NCI-H460 (cell line): ENCODE results near the gene HEXIM1. TPM values are rescaled to one million over a fixed set of nuclear protein-coding genes. Genes with fewer than 3 reads are reported as not detected.
A peak's percentile ranks its signal among the peaks of the same experiment; 100 is the strongest.

ENCODE experiments used
- DNase-seq: peaks from one replicate; pipeline ENCODE4 v3.0.0-alpha.2; 2016; ENCODE audit warnings: low read depth; ENCODE audit errors: extremely low read depth
- total RNA-seq: library from RNA; depleted of rRNA; stranded (reverse); fragments of >200 nt; shearing (Covaris generic); gene quantifications from 2 replicates; pipeline ENCODE4 v1.2.3, GENCODE V29; 2014

Gene HEXIM1
- total RNA-seq, 1 experiment from 2014 or later: 19.0 TPM

DNA sequence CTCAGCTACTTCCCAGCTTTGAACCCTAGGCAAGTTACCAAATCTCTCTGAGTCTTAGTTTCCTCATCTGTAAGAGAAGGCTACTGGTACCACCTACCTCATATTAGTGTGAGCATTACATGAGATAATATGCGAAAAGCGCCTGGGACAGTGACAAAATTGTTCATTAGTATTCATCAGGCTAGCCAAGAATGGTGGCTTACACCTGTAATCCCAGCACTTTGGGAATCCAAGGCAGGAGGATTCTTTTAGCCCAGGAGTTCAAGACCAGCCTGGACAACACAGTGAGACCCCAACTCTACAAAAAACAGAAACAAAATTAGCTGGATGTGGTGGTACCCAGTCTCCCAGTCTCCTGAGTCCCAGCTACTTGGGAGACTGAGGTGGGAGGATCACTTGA lies 19.3 kb upstream of the HEXIM1 start:
- DNase-seq: no peak

DNA sequence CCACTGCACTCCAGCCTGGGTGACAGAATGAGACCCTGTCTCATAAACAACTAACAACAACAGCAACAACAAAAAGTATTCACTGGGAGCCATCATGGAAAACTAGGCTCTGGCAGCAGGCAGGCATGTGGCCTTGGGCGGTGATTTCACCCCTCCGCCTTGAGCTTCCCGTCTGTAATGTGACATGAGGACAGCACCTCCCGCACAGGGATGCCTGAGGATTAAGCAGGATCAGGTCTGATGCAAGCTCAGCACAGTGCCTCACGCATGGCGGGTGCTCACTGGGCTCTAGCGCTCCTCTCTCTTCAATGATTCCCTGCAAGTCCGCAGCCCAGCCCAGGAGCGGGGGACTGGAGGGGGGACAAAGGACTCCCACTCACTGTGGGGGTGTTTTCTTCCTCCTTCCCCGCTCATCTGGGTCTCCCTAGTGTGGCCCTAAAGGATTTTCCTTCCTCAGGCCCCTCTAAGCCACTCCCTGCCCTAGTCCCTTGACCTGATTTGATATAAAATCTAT lies 18.8 kb upstream of the HEXIM1 start:
- peak; percentile 65 for DNase-seq

DNA sequence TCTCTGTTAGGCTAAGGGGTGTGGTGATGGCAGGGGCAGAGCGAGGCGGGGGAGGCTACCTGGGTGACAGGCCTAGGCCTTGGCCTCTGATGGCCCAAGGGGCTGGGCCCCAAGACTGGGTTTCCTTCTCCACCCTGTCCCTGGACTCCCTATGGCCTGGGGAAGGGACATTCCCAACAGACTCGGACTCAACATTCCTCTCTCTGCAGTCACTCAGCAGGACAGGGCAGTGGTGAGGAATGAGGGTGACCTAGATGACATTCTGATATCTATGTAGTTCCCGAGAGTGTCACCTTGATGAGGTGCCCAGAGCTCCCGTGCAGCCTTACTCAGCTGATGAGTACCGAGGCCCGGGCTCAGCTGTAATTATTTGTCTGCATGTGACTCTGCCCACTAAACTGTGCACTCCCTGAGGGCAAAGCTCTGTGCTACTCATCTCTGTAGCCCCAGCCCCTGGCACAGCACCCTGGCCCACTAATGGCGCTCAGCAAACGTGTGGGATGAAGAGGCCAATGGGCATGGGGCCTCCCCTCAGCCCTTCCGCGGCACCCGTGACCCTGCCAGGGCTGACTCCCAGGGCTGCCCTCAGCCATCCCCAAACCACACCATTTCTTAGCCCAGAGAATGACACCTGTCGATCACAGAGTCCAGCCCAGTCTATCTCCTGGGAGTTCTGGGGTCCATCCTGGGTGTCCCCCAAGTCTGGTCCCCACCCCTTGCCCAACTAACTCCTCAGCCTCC lies 18.2 kb upstream of the HEXIM1 start:
- no peak for DNase-seq

DNA sequence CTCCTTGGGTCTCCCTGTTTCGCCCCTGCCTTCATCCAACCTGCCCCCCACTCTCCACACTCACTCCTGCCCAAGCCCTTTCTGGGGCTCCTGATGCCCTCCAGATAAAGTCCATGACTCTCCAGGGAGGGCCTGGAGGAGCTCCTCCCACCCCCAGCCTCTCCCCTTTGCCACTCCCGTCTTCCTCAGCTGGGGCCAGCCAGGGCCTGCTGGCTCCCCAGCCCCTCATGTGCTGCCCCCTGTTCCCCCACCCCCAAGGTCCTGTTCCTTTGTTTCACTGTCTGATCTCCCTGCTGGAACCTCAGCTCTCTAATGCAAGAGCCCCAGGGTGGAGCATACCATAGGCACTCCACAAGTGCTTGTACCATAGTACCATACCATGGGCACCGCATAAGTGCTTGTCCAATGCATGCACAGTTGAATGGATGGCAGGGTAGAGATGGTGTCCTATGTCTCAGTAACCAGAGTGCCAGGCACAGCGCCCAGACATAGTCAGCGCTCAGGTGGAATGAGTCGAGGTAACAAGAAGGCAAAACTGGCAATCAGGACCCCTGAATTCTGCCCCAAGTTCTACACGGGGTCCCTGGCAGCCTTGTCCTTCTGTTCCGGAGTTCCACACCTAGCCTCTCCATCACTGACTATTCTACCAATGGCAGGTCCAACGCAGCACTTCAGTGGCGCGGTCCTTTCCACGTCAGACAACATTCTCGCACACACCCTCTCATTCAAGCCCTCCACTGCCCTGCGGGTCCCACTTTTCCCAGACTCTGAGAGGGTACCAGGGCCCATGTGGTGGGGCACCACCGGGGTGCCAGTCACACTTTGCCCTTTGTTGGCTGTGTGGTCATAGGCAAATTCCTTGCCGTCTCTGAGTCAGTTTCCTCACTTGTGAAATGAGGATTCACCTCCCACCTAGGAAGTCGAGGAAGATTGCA lies 17.3 kb upstream of the HEXIM1 start:
- DNase-seq: no peak

DNA sequence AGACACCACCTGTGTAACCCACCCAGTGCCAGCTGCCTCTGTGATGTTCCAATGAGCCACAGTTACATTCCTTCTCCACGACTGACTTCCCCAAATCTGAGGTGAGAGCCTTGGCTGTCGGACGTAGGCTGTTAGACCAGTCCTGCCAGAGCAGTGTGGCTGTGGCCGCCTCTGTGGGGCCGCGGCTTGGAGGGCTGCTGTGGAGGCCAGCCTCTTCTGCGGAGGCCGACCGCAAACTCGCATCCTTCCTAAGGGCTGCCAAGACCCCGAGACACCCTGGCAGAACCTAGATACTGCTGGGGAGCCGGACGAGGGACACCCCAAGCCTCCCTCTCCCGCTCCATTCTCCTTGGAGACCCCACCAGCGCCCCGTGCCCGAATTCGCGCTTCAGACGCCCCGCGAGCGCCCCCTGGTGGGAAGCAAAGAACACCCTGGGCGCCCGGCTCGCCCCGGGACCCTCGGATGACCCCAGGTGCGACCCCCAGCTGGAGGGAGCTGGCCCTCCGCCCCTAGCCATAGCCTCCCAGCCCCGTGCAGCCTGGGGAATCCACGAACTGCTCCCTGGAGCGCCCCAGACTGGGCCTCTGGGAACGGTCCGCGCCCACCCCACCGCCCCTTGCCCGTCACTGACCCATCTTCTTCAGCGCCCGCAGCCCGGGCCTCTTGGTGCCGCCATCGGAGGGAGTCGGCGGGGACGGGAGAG lies 16.5 kb upstream of the HEXIM1 start:
- DNase-seq: no peak

DNA sequence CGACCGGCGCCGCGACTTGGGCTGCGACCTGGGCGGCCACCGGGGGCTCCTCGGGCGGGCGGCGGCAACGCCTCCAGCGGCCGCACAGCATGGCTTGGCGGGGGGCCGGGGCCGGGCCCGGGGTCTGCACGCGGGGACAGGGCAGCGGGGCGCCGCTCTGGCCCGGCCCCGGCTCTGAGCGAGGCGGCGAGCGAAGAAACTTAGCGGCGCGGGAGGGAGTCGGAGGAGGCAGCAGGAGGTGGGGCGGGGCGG lies 16.0 kb upstream of the HEXIM1 start, which contains the start of gene PLCD3:
TSS of gene PLCD3 (minus strand) at position 196 of the 252 bp plus-strand sequence. CDS start at position 91, 105 bp downstream.
- DNase-seq: no peak

DNA sequence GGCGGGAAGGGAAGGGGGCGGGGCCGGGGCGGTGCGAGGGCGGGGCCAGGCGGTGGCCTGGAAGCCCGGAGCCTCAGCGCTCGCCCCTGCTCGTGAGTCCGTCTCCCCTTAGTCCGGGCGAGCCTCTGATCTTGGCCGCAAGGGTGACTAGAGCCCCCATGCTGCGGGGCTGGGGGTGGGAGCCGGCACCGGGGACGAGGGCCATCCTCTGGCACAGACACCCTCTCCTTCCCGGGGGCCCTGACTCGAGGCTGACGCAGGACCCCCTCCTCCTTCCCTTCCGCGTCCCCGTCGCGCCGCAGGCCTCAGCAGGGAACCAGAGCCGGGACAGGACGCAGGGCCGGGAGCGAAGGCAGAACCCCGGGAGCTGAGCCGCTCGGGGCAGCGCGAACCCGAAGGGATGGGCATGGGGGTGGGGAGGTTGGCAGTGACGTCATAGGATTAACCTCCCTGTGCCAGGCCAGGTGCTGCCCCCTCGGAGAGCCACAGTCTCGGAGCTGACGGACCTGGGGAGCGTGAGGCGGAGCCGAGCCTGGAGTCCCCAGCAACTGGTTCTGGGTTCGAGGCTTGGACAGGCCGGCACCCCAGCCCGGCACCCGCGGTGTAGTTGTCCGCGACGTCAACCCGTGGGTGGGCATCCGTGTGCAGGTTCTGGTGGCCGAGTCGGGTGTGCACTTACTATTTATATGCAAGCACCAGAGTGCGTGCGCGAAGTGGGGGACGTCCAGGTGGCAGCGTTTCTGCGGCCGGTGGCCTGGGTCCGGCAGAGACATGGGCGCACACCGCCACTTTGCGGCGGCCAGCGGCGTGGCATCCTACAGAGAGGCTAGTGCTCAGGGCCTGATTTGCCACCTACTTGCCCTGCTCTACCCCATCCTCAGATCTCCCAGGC lies 15.5 kb upstream of the HEXIM1 start:
- peak; percentile 80 for DNase-seq

DNA sequence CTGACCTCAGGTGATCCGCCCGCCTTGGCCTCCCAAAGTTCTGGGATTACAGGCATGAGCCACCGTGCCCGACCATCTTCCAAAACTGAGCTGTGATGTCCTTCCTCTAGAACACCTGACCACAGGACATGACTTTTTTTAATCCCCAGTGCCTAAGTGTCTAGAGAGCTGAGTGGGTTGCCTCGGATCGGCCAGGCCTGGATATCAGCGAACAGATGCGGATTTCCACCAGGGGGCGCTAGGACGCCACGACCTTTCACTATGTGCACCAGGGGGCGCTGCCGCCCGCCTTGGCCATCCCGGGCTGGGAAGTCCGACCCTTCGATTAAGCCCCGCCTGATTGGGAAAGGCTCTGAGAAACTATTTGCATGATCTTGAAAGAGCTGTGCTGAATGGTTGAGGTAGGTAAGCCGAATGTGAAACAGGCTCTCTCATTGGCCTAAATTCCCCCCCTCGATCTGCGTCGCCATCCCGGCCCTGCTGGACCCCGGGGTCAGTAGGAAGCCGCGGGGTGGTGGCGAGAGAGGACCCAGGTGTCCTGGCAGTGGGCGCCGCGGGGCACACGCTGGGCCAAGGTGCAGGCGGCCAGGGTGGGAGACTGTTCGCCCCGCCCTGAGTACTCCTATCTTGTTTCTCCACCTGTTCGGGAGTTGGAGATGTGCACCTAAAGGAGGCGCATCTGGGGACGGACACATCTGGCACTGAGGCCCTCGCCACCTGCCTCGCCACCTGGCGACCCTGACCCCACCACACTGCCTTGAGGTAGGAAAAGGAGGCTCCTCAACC lies 12.9 kb upstream of the HEXIM1 start, which contains the start of gene ACBD4:
TSS of gene ACBD4 (plus strand) at position 496 of the 786 bp plus-strand sequence. CDS start 458 bp downstream, outside the sequence.
- peak; percentile 98 for DNase-seq

DNA sequence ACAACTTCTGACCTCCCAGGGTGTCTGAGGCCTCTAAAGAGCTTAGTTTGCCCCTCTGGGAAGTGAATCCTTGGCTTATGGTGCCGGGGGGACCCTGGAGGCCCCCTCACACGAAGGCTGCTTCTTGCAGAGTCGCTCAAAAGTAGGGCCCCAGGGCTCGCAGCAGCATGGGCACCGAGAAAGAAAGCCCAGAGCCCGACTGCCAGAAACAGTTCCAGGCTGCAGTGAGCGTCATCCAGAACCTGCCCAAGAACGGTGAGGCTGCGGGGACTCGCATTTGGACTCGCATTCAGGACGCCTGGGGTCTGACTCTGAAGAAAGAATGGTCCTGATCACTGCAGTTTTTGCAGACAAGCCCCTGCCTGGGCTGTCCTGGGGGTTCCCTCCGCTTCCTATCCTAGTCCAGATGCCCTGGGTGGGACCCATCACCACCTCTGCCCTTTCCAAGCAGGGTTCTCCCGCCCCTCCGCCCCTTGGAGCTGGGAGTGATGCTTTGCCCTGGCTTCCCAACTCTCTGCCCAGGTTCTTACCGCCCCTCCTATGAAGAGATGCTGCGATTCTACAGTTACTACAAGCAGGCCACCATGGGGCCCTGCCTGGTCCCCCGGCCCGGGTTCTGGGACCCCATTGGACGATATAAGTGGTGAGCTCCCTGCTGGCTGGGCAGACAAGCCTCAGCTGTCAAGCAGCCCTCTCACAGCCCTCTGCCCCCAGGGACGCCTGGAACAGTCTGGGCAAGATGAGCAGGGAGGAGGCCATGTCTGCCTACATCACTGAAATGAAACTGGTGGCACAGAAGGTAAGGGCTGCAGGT lies 12.1 kb upstream of the HEXIM1 start:
- DNase-seq: no peak

DNA sequence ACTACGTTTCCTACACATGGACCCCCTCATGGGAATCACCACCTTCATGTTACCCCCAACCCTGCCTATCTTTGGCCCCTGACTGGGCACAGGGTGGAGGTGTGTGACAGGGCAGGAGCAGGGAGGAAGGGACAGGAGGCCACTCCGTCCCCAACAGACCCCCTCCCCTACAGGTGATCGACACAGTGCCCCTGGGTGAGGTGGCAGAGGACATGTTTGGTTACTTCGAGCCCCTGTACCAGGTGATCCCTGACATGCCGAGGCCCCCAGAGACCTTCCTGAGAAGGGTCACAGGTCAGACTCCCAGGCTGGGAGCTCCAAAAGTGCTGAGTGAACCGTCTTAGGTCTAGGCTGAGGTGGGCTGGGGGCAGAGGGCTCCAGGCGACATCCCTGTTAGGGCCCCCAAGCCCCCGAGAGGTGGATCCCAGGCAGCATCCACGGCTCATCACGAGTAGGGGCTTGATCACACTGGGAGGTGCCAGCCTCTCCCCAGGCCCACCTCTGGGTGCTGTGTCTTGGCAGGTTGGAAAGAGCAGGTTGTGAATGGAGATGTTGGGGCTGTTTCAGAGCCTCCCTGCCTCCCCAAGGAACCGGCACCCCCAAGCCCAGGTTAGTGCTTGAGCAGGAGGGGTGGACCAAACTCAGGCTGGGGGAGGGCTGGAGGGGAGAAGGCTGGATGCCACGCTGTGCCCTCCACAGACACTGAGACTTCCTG lies 11.3 kb upstream of the HEXIM1 start:
- DNase-seq: no peak

DNA sequence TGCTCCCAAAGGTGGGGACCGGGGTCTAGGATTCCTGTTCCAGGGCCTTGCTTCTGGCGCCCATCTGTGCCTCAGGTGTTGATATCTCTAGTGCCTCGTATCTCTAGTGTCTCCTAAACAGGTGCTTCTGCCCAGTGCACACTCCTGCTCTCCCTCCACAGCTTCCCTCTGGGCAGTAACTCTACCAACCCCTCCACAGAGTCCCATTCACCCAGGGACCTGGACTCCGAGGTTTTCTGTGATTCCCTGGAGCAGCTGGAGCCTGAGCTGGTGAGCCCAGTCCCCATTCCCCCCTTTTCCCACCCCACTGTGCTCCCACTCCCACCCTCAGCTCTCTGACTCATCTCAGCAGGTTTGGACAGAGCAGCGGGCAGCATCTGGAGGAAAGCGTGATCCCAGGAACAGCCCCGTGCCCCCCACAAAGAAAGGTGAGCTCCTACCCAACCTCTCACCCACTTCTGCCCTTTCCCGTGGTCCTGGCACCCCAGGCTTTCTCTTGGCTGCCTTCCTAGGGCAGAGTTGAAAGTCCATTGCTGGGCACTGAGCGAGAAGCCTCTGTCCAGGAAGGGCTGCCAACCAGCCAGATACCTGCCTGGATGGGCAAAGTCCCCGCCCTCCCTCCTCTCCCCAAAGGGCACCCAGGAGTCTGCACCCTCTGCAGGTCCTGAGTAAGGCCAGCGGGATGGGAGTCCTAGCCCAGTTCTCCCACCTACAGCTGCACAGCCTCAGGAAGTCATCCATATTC lies 10.5 kb upstream of the HEXIM1 start:
- no peak for DNase-seq

DNA sequence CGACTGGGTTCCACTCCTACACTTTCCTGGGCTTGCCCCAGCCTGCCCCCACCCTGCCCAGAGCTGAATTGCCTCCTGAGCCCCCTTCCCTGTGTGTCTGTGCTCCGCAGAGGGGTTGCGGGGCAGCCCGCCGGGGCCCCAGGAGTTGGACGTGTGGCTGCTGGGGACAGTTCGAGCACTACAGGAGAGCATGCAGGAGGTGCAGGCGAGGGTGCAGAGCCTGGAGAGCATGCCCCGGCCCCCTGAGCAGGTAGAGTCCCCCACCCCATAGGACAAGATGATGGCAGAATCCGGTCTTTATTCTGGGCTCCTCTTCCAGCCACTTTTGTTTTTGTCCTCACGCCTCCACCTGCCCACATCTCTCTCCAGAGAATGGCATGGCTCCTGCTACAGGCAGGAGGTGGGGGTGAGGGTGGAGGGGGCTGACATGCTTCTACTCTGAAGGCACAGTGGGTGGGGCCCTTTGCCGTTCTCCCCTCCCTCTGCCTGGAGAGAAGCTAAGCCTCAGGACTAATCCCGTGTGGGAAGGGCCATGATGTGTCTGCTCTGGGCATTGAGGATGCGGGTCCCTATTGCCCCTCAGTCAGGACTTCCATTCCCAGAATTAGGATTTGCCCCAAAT lies 9.3 kb upstream of the HEXIM1 start:
- no peak for DNase-seq

DNA sequence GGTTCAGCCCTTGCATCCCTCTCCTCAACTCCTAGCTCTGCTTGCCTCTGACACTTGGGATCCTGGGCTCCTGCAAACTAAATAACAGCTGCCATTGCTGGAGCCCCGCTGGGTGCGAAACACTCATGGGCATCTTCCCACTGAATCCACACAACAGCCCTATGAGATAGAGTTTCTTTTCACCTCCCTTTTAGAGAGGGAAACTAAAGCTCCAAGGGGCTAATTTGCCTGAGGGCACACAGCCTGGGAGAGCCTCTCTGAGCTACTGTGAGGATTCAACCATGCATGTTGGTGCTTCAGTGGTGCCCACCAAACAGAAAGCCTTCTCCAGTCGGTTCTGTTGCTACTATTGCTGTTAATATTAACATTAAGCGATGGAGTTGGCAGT lies 8.7 kb upstream of the HEXIM1 start:
- DNase-seq: no peak

DNA sequence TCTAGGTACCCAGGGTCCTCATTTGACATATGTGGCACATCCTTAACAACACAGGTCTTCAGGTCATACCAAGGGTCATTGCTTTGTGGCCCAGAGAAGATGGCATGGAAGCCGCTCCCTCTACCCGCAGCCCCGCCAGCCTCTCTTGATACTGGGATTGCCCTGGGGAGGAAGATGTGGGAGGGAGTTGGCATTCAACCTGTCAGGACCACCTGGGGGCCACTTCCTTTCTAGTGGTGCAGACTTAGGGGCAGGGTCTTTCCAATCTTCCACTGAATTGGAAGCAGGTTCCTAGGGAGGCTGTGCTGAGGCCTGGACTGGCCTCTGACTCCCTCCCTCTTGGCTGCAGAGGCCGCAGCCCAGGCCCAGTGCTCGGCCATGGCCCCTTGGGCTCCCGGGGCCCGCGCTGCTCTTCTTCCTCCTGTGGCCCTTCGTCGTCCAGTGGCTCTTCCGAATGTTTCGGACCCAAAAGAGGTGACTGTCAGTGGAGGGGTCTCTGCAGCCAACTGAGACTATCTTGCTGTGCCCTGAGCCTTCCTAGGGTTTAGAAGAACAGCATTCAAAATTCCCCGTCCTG lies 5.1 kb upstream of the HEXIM1 start:
- no peak for DNase-seq

DNA sequence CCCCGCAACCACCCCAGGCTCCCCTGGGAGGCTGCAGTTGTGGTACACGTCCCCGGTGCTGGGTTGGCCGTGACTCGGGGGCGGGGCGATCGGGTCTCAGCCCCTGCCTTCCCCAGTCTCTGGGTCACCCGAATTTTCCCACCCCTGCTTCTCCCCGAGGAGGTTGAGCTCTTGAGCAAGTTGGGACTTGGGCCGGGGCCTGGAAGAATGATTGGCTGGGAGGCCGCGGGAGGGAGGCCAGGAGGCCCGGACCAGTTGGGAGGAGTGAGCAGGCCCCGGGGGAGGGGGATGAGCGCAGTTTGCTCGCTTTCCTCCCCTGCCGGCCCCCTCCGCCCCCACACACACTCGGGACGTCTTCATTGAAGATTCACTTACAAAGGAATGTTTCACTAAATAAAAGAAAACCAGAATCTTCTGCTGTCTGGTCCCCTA lies 4.5 kb upstream of the HEXIM1 start:
- DNase-seq: no peak
